ENCODE data around the gene CNTN4. TPM values are rescaled to one million over a fixed set of nuclear protein-coding genes. Genes with fewer than 3 reads are reported as not detected.

CNTN4 gene
- total RNA-seq, 2 donors from 2014 or later = 3.7 to 4.1 TPM

- ATAC-seq = no peak
- no peak for DNase-seq
- intact Hi-C loops (cut with DNase I) = no loop called here
Observed at GRCh38 chr3:2711081-2711480, 612.4 kb downstream of the CNTN4 start.

GRCh38 chr3:2713923-2714322, 615.3 kb downstream of the CNTN4 start:
- intact Hi-C loops (cut with DNase I) = no loop called here
- ATAC-seq (no peak), DNase-seq (no peak)

GRCh38 chr3:2714834-2715233, 616.2 kb downstream of the CNTN4 start:
- ATAC-seq = no peak
- DNase-seq = no peak
- intact Hi-C loops (cut with DNase I) = no loop called here

- DNase-seq = no peak
- intact Hi-C loops (cut with DNase I) = no loop called here
- ATAC-seq = no peak
Observed at GRCh38 chr3:2727101-2727500, 628.4 kb downstream of the CNTN4 start.

- intact Hi-C loops (cut with DNase I) = no loop called here
- DNase-seq (no peak), ATAC-seq (no peak)
Observed at GRCh38 chr3:2727610-2728318, 629.1 kb downstream of the CNTN4 start.

- intact Hi-C loops (cut with DNase I) = no loop called here
- ATAC-seq = no peak
- DNase-seq = no peak
Observed at GRCh38 chr3:2731843-2732242, 633.2 kb downstream of the CNTN4 start.

- intact Hi-C loops (cut with DNase I) = no loop called here
- ATAC-seq (no peak), DNase-seq (no peak)
Observed at GRCh38 chr3:2735392-2735894, 636.8 kb downstream of the CNTN4 start.

GRCh38 chr3:2741516-2741915, 642.9 kb downstream of the CNTN4 start:
- intact Hi-C loops (cut with DNase I) = no loop called here
- no peak for ATAC-seq

GRCh38 chr3:2765002-2765579, 666.4 kb downstream of the CNTN4 start:
- no peak for DNase-seq
- intact Hi-C loops (cut with DNase I) = no loop called here
- no peak for ATAC-seq

More at GRCh38 chr3:2741516-2741915, 642.9 kb downstream of the CNTN4 start:
- DNase-seq = no peak

- ATAC-seq = no peak
- intact Hi-C loops (cut with DNase I) = no loop called here
- DNase-seq = no peak
Observed at GRCh38 chr3:2770451-2770850, 671.8 kb downstream of the CNTN4 start.

GRCh38 chr3:2771193-2771592, 672.5 kb downstream of the CNTN4 start:
- DNase-seq (no peak), ATAC-seq (no peak)
- intact Hi-C loops (cut with DNase I) = no loop called here

- intact Hi-C loops (cut with DNase I) = no loop called here
- no peak for DNase-seq
- ATAC-seq = no peak
Observed at GRCh38 chr3:2771741-2772140, 673.1 kb downstream of the CNTN4 start.

- no peak for ATAC-seq
Observed at GRCh38 chr3:2772803-2773202, 674.1 kb downstream of the CNTN4 start.

GRCh38 chr3:2774481-2775249, 676.0 kb downstream of the CNTN4 start:
- no peak for ATAC-seq

More at GRCh38 chr3:2772803-2773202, 674.1 kb downstream of the CNTN4 start:
- intact Hi-C loops (cut with DNase I) = no loop called here
- DNase-seq = no peak

GRCh38 chr3:2783261-2783660, 684.6 kb downstream of the CNTN4 start:
- DNase-seq (no peak), ATAC-seq (no peak)
- intact Hi-C loops (cut with DNase I) = no loop called here

More at GRCh38 chr3:2774481-2775249, 676.0 kb downstream of the CNTN4 start:
- DNase-seq = no peak
- intact Hi-C loops (cut with DNase I) = no loop called here

GRCh38 chr3:2784627-2785026, 686.0 kb downstream of the CNTN4 start:
- DNase-seq = no peak
- ATAC-seq = no peak
- intact Hi-C loops (cut with DNase I) = no loop called here

- intact Hi-C loops (cut with DNase I) = no loop called here
- no peak for ATAC-seq
- DNase-seq = no peak
Observed at GRCh38 chr3:2790266-2790815, 691.7 kb downstream of the CNTN4 start.

GRCh38 chr3:2792432-2792831, 693.8 kb downstream of the CNTN4 start:
- DNase-seq = no peak
- intact Hi-C loops (cut with DNase I) = no loop called here
- ATAC-seq = no peak

GRCh38 chr3:2793987-2794386, 695.3 kb downstream of the CNTN4 start:
- intact Hi-C loops (cut with DNase I) = no loop called here
- ATAC-seq (no peak), DNase-seq (no peak)

GRCh38 chr3:2802429-2802828, 703.8 kb downstream of the CNTN4 start:
- DNase-seq = no peak
- ATAC-seq = no peak
- intact Hi-C loops (cut with DNase I) = no loop called here
